Activated T-helper 1 cell treated with anti-CD3 and anti-CD28 coated beads, Interleukin-2, amount 50 U/mL, for 16 hours (primary cell): Measurements from ENCODE around the gene MROH7.

Source experiments
- DNase-seq, 2 donors: peaks; one replicate each; pipeline ENCODE4 v3.0.0-alpha.2; 2020; ENCODE audit warnings: low read depth in 1 of 2, low spot score in 1 of 2

The MROH7 gene

GRCh38 chr1:54728027-54728426 is 86.4 kb downstream of the MROH7 start:
- DNase-seq, result no peak

GRCh38 chr1:54736685-54737084 is 95.1 kb downstream of the MROH7 start:
- no peak for DNase-seq

- no peak for DNase-seq
These were observed 96.7 kb downstream of the MROH7 start for GRCh38 chr1:54738244-54738643.

- DNase-seq, result no peak
These were observed 99.9 kb downstream of the MROH7 start for GRCh38 chr1:54741531-54741930.

GRCh38 chr1:54742282-54742681 is 100.7 kb downstream of the MROH7 start:
- DNase-seq, result no peak

- no peak for DNase-seq
These were observed 102.0 kb downstream of the MROH7 start for GRCh38 chr1:54743416-54744226.

- no peak for DNase-seq
These were observed 103.1 kb downstream of the MROH7 start for GRCh38 chr1:54744696-54745095.

- no peak for DNase-seq
These were observed 103.7 kb downstream of the MROH7 start for GRCh38 chr1:54745274-54745673.

GRCh38 chr1:54745864-54746263 is 104.3 kb downstream of the MROH7 start:
- no peak for DNase-seq

- DNase-seq, result no peak
These were observed 106.7 kb downstream of the MROH7 start for GRCh38 chr1:54748094-54748835.

- no peak for DNase-seq
These were observed 109.0 kb downstream of the MROH7 start for GRCh38 chr1:54750596-54750995.

GRCh38 chr1:54751426-54751825 is 109.8 kb downstream of the MROH7 start:
- DNase-seq, result no peak

GRCh38 chr1:54754045-54754444 is 112.5 kb downstream of the MROH7 start:
- no peak for DNase-seq

GRCh38 chr1:54754486-54755285 is 113.1 kb downstream of the MROH7 start:
- DNase-seq, result no peak

GRCh38 chr1:54757833-54758232 is 116.2 kb downstream of the MROH7 start:
- no peak for DNase-seq

- DNase-seq, result no peak
These were observed 117.2 kb downstream of the MROH7 start for GRCh38 chr1:54758678-54759348.
